Measurements from ENCODE around the gene NCOA4.
"Not testable (repeated sequence)": the region's sequence is repeated elsewhere in the genome, so short reads cannot be mapped to it uniquely, and the experiment has no call there.

The NCOA4 gene

GRCh38 chr10:45983538-45984186 is 46.8 kb downstream of the NCOA4 start:
- DNase-seq (ENCODE audit: low read depth) = peak; percentile 28

GRCh38 chr10:45981367-45981766 is 49.1 kb downstream of the NCOA4 start:
- DNase-seq (ENCODE audit: low read depth) = not testable (repeated sequence)

DNA sequence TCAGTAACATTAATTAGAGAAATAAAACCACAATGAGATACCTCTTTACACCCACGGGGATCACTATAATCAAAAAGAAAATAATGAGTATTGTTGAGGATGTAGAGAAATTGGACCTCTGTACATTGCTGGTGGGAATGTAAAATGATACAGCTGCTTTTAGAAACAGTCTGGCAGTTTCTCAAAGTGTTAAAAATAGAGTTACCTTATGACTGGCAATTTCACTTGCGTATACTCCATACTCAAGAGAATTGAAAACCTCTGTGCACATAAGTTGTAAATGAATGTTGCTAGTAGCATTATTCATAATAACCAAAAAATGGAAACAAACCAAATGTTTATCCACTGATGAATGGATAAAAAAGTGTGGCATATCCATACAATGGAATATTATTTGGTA is 51.9 kb downstream of the NCOA4 start:
- not testable (repeated sequence) for DNase-seq (ENCODE audit: low read depth)

DNA sequence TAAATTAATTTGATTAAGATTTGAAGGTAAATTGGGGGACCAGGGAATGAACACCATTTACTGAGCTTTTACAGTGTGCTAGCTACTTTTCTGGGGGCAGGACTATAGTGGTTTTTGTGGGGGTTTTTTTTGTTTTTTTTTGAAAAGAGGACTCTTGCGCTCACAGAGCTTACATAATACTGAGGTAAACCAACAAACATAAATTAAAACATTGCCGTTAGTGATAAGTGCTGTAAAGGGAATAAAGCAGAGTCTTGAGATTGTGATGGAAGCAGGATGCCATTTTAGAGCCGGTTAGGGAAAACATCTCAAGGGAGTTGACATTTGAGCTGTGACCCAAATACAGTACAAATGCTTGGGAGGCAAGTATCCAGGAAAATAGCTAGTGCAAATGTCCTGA is 56.4 kb downstream of the NCOA4 start:
- not testable (repeated sequence) for DNase-seq (ENCODE audit: low read depth)

DNA sequence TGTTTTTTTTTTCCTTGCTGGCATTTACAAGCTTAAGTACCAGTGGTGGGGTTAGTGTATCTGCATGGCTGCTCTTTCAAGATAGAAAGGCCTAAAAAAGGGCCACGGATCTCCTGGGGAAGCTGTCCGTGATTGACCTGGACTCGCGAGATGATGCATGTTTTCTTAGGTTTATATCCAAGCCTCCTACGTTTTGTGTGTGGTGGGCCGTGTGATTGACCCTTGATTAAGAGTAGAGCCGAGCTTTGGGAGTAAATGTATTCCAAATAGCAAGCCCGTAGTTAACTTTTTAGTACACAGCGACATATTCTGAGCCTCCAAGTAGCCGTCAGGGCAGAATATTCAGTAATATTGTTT is 57.6 kb downstream of the NCOA4 start:
- not testable (repeated sequence) for DNase-seq (ENCODE audit: low read depth)

DNA sequence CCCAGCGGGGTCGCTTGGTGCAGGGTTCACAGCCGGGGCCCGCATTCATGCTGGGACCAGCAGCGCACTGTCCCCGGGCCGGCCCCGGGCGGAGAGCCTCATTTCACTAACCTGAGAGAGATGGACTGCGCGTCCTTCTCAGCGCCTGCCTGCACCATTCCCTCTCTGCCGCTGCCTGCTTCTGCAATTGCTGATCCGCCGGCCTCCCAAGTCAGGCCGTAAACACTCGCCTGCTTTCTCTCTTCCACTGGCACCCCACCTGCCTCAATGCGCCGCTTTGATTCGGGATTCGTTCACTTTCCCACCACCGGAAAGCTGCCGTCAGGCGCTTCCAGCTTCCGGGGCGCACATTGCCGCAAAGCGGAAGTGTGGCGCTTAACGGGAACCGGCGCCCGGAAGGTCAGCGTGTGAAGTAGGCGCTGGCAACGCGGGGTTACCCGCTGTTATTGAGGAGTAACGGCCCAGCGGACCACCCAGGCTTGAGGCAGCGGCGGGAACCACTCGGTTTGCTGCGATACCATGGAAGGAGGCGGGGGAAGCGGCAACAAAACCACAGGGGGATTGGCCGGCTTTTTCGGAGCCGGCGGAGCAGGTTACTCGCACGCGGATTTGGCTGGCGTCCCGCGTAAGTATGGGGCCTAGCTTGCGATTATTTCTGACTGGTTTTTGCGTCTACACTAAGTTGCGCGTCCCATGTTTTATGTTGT is 58.2 kb downstream of the NCOA4 start, which contains the start of gene TIMM23:
Gene TIMM23, plus strand, starts transcription at position 384 of the 707 bp plus-strand sequence. Its CDS starts 136 bp downstream, at position 520.
- DNase-seq (ENCODE audit: low read depth) = peak; percentile 65

DNA sequence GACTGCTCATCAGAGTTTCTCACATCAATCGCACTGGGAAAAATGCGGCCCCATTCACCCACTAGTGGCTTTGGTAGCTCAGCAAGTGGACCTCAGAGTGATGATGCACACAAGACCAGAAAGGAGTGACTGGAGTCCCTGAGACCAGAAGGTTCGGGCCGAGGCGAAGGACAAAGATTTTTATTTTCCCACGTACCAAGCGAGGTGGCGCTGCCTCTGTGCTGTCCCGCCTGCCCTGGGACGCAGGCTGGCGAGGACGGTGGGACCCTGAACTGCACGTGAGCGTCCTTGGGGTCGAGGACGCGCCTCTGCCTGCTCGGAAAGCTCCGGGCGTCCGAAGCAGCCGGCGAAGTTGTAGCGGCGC is 58.7 kb downstream of the NCOA4 start:
- not testable (repeated sequence) for DNase-seq (ENCODE audit: low read depth)

GRCh38 chr10:45971019-45971418 is 59.4 kb downstream of the NCOA4 start:
- not testable (repeated sequence) for DNase-seq (ENCODE audit: low read depth)

DNA sequence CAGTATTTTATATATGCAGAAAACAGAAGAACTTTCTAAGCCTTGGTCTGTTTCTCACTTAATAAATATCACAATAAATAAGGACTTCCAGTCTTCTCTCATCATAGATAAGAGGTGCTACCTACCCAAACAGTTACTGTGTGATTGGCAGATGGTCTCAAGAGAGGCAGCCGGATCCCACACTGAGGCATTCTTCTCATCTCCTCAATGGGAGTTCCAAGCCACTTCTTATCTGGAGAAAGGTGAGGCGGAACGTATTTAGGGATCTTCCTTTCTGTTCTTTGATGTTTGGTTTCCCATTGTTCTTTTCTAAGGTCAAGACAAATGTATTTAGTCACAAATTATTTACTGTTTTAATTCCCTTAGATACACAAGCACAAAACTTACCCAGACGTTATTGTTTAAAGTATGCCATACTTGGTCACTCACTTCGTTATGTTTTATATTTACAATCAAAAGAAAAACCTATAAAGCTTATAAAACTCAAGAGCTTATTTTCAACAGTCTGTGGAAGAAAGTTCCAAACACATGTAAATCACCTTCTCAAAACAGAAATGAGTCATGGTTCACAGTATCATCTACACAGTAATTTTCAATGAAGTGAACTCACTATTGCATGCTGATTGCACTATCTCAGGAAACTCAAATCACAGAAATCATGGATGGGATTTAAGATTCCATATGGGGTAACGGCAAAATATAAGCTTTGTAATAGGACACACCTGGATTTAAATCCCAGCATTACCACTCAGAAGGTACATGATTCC is 67.6 kb downstream of the NCOA4 start:
- not testable (repeated sequence) for DNase-seq (ENCODE audit: low read depth)

DNA sequence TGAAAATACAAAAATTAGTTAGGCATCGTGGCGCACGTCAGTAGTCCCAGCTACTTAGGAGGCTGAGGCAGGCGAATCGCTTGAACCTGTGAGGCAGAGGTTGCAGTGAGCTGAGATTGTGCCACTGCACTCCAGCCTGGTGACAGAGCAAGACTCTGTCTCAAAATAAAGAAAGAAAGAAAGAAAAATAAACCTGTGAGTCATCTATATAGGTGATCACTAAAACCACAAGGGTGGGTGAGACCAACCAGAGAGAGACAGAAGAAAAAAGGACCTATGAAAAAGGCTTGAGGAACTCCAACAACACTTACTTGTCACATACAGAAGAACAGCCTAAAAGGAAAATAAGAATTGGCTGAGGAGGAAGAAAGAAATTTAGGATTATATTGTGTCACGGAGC is 72.5 kb downstream of the NCOA4 start:
- not testable (repeated sequence) for DNase-seq (ENCODE audit: low read depth)

- not testable (repeated sequence) for DNase-seq (ENCODE audit: low read depth)
These were observed 73.8 kb downstream of the NCOA4 start for GRCh38 chr10:45956634-45957033.
